ENCODE measurements around the gene LHX3. TPM values are rescaled to one million over a fixed set of nuclear protein-coding genes. Genes with fewer than 3 reads are reported as not detected.

Gene LHX3
- total and polyA plus RNA-seq, 2 of the 4 experiments (the other 2 are of a cell fraction) = not detected

DNA sequence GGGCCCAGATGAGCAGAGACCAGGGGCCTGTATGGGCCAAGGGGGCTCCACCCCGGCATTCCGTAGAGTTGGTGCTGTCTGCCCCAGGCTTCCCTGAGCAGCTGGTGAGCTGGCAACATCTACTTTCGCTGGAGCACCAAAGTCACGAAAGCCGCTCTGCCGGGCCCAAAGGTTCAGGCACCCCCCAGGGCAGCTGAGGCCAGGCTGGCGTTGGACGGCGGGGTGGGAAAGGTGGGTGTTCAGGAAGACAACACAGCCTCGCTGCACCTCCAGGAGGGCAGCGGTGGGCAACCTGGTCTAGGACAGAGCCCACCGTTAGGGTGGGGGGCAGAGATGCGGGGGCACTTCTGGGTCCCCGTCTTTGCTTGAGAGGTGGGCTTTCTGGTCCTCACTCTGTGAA is 56.2 kb downstream of the LHX3 start:
- H2BK120ac ChIP-seq (ENCODE audit: low read depth, low read length) = no peak overlapping the region
- no peaks in the 10 kb centered on the region for H4K20me1 ChIP-seq (ENCODE audit: insufficient read depth, low read length)
- no peaks in the 10 kb centered on the region for H3K4me1 ChIP-seq (ENCODE audit: control insufficient read depth, insufficient read depth, low read length)
- H2BK20ac ChIP-seq (ENCODE audit: low read depth, low read length) = no peak overlapping the region
- H3K4ac ChIP-seq (ENCODE audit: low read depth, low read length) = no peak overlapping the region
- no peak overlapping the region for H3K56ac ChIP-seq (ENCODE audit: extremely low read depth, insufficient read depth, low read length)
- BruUV-seq (replicated peaks) = no TSS peak
- no peak overlapping the region for H4K8ac ChIP-seq (ENCODE audit: low read depth in 2 of 2, low read length in 2 of 2)
- no peaks in the 10 kb centered on the region for H3K79me1 ChIP-seq (ENCODE audit: low read depth in 1 of 2, low read length in 2 of 2)
- no peaks in the 10 kb centered on the region for H3K36me3 ChIP-seq (ENCODE audit: control insufficient read depth, insufficient read depth, low read length)
- H3K14ac ChIP-seq (replicated peaks; ENCODE audit: low read depth, low read length) = no peak overlapping the region
- no peak overlapping the region for H3K9ac ChIP-seq (ENCODE audit: low read depth, low read length)
- no peaks in the 10 kb centered on the region for H3K9me3 ChIP-seq (ENCODE audit: control insufficient read depth, insufficient read depth, low read length)
- in situ Hi-C loops (cut with MboI; ENCODE audit: low sequenced_read_pairs) (no loop called here), intact Hi-C loops (cut with micrococcal nuclease) (no loop called here), dilution Hi-C loops (cut with HindIII; ENCODE audit: low sequenced_read_pairs, unreplicated experiment) (no loop called here)
- CTCF ChIA-PET = no interaction called here
- POLR2A ChIA-PET (ENCODE audit: unreplicated experiment) = no interaction called here
- no peak overlapping the region for H2AK9ac ChIP-seq (replicated peaks; ENCODE audit: low read depth, low read length, poor library complexity)
- H3K18ac ChIP-seq (ENCODE audit: low read depth, low read length) = no peak overlapping the region
- H4K5ac ChIP-seq (ENCODE audit: low read depth, low read length) = no peak overlapping the region
- 91% methylated on average over 4 of the region's 14 CpGs; no CpG with 5 or more reads in 1 of the 2 experiments for WGBS, 2 experiments (ENCODE audit: extremely low coverage in 2 of 2, insufficient read length in 1 of 2)
- no peak for DNase-seq
- H2AFZ ChIP-seq (replicated peaks; ENCODE audit: low read length, poor library complexity) = no peak overlapping the region
- H3K9me1 ChIP-seq (ENCODE audit: insufficient read depth, low read length) = no peaks in the 10 kb centered on the region
- no peak for TF ChIP-seq RFX5 (IDR thresholded peaks at IDR 0.05; ENCODE audit: low read depth, low read length)
- TF ChIP-seq CEBPB (IDR thresholded peaks at IDR 0.05; ENCODE audit: low read depth, low read length) = no peak
- TF ChIP-seq RCOR1 (IDR thresholded peaks at IDR 0.05; ENCODE audit: insufficient replicate concordance, low read length) = no peak
- H3K4me3 ChIP-seq (ENCODE audit: insufficient read depth, low read depth, low read length) = no peak overlapping the region
- no peak overlapping the region for H3K4me2 ChIP-seq (ENCODE audit: low read depth, low read length)
- no peak overlapping the region for H2BK15ac ChIP-seq (ENCODE audit: low read depth, low read length)
- H3K27me3 ChIP-seq (ENCODE audit: control insufficient read depth, insufficient read depth, low read length) = peaks cover 45% of the 10 kb centered on the region
- H2BK5ac ChIP-seq (ENCODE audit: low read depth, low read length, poor library complexity, severe bottlenecking) = no peak overlapping the region
- no peak overlapping the region for H3K23ac ChIP-seq (ENCODE audit: low read depth, low read length)
- no peak overlapping the region for H4K91ac ChIP-seq (ENCODE audit: insufficient read depth, low read depth, low read length)
- no peak for ATAC-seq (ENCODE audit: low read depth)
- H2AK5ac ChIP-seq (ENCODE audit: low read depth, low read length) = no peak overlapping the region
- no peak overlapping the region for H3K27ac ChIP-seq (ENCODE audit: insufficient read depth, low read length)

Measured in IMR-90 (cell line).